Measurements from ENCODE around the gene HMG20B. TPM values are rescaled to one million over a fixed set of nuclear protein-coding genes. Genes with fewer than 3 reads are reported as not detected.

The HMG20B gene
- total RNA-seq, 1 donor from 2014 or later: 37.4 TPM

DNA sequence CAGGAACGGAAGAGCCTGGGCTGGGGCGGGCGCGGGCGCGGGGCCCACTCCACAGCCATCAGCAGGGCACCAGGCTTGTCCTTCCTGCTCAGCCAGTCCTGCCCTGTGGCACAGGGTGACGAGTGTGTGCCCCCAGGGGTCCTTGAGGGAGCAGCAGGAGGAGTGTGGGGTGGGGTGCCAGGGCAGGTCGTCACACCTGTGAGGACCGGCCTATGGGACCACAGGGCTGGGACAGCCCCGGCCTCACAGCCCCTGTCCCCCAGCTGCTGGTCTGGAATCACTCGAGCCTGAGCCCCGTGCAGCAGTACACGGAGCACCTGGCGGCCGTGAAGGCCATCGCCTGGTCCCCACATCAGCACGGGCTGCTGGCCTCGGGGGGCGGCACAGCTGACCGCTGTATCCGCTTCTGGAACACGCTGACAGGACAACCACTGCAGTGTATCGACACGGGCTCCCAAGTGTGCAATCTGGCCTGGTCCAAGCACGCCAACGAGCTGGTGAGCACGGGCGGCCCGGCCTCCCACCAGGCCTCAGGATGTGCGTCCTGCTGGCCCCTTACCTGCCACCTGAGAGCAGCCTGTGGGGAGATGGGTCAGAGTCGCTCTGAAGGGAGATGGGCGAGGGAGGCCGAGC, 40.5 kb upstream of the HMG20B start:
- TF ChIP-seq CTCF (IDR thresholded peaks at IDR 0.05; ENCODE audit: insufficient read depth, low read length, severe bottlenecking): no peak
- Histone ChIP-seq H3K36me3 (ENCODE audit: control insufficient read depth, insufficient read depth, low read length) (peaks cover 35% of the 10 kb centered on the region), H3K4me3 (ENCODE audit: low read depth, low read length) (no peak overlapping the region), H3K27me3 (ENCODE audit: control insufficient read depth, insufficient read depth, low read length) (no peaks in the 10 kb centered on the region)
- no peak for DNase-seq (ENCODE audit: low read depth)
- FAIRE-seq: no peak

- DNase-seq (ENCODE audit: low read depth): no peak
- H3K4me3 ChIP-seq (ENCODE audit: low read depth, low read length): no peak overlapping the region
- FAIRE-seq: no peak
- TF ChIP-seq CTCF (IDR thresholded peaks at IDR 0.05; ENCODE audit: insufficient read depth, low read length, severe bottlenecking): no peak
- peaks cover 27% of the 10 kb centered on the region for H3K36me3 ChIP-seq (ENCODE audit: control insufficient read depth, insufficient read depth, low read length)
- no peaks in the 10 kb centered on the region for H3K27me3 ChIP-seq (ENCODE audit: control insufficient read depth, insufficient read depth, low read length)
These were observed 39.7 kb upstream of the HMG20B start for GRCh38 chr19:3533033-3533432.

DNA sequence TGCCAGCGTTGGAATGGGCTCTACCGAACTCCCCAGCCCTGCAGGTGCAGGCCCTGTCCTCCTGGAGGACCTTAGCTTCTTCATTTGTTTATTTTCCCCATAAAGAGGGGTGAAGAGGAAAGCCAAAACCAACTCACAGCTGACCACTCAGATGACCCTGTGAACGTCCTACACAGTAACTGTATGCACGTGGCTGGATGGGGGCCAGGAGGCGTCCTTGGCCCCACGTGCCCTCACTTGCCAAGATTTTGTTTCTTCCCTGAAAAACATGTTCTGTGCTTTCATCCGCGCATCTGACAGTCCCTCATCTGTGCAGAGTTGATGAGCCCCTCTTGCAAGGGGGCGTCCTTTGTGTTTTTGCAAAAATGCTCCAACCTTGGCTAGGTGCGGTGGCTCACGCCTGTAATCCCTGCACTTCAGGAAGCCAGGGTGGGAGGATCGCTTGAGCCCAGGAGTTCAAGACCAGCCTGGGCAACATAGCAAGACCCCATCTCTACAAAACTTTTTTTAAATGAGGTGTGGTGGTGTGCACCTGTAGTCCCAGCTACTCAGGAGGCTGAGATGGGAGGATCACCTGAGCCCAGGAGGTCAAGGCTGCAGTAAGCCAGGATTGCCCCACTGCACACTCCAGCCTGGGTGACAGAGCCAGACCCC, 39.1 kb upstream of the HMG20B start:
- TF ChIP-seq CTCF (IDR thresholded peaks at IDR 0.05; ENCODE audit: insufficient read depth, low read length, severe bottlenecking): no peak
- H3K36me3 ChIP-seq (ENCODE audit: control insufficient read depth, insufficient read depth, low read length): peaks cover 25% of the 10 kb centered on the region
- DNase-seq (ENCODE audit: low read depth): no peak
- FAIRE-seq: no peak
- H3K4me3 ChIP-seq (ENCODE audit: low read depth, low read length): no peak overlapping the region
- H3K27me3 ChIP-seq (ENCODE audit: control insufficient read depth, insufficient read depth, low read length): no peaks in the 10 kb centered on the region

DNA sequence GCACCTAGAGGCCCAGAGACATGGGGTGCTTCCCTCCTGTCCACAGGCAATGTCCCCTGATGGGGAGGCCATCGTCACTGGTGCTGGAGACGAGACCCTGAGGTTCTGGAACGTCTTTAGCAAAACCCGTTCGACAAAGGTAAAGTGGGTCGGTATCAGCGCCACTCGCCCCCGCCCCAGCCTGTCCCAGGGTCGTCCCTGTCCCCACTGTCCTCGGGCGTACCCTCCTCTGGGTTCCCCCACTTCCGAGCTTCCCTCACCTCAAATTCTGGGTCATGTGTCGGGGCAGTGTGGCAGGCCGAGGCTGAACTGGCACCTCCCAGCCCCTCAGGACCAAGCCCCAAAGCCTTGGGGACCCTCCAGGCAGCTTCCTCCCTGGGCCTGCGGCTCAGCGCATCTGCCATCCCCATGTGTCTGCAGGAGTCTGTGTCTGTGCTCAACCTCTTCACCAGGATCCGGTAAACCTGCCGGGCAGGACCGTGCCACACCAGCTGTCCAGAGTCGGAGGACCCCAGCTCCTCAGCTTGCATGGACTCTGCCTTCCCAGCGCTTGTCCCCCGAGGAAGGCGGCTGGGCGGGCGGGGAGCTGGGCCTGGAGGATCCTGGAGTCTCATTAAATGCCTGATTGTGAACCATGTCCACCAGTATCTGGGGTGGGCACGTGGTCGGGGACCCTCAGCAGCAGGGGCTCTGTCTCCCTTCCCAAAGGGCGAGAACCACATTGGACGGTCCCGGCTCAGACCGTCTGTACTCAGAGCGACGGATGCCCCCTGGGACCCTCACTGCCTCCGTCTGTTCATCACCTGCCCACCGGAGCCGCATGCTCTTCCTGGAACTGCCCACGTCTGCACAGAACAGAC, 38.1 kb upstream of the HMG20B start:
- no peak for TF ChIP-seq CTCF (IDR thresholded peaks at IDR 0.05; ENCODE audit: insufficient read depth, low read length, severe bottlenecking)
- Histone ChIP-seq H3K27me3 (ENCODE audit: control insufficient read depth, insufficient read depth, low read length) (no peaks in the 10 kb centered on the region), H3K36me3 (ENCODE audit: control insufficient read depth, insufficient read depth, low read length) (peaks cover 25% of the 10 kb centered on the region), H3K4me3 (ENCODE audit: low read depth, low read length) (no peak overlapping the region)
- no peak for DNase-seq (ENCODE audit: low read depth)
- FAIRE-seq: no peak

DNA sequence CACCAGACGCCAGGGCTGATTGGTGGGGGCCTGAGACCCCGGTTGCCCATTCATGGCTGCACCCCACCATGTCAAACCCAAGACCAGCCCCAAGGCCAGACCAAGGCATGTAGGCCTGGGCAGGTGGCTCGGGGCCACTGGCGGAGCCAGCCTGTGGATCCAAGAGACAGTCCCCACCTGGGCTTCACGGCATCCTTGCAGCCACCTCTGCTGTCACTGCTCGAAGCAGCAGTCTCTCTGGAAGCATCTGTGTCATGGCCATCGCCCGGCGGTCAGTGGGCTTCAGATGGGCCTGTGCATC, 37.6 kb upstream of the HMG20B start:
- Histone ChIP-seq H3K27me3 (ENCODE audit: control insufficient read depth, insufficient read depth, low read length) (no peaks in the 10 kb centered on the region), H3K4me3 (ENCODE audit: low read depth, low read length) (no peak overlapping the region), H3K36me3 (ENCODE audit: control insufficient read depth, insufficient read depth, low read length) (peaks cover 25% of the 10 kb centered on the region)
- DNase-seq (ENCODE audit: low read depth): no peak
- no peak for TF ChIP-seq CTCF (IDR thresholded peaks at IDR 0.05; ENCODE audit: insufficient read depth, low read length, severe bottlenecking)
- FAIRE-seq: no peak
